BE2C (cell line): ENCODE measurements around the gene EXOSC2.

Experiments used
- DNase-seq: peaks from one replicate; pipeline ENCODE4 v3.0.0-alpha.2; 2020
- H3K27me3 ChIP-seq: fragments of 250-450 bp; sonication (Bioruptor Pico); 2 replicates; pipeline ENCODE4 v1.5.1; 2020; ENCODE audit warnings: mild to moderate bottlenecking
- H3K36me3 ChIP-seq: fragments of 250-450 bp; sonication (Bioruptor Pico); 2 replicates; pipeline ENCODE4 v1.5.1; 2020; ENCODE audit warnings: mild to moderate bottlenecking
- H3K4me1 ChIP-seq: fragments of 250-450 bp; sonication (Bioruptor Pico); 2 replicates; pipeline ENCODE4 v1.5.1; 2020
- H3K4me3 ChIP-seq: 2 replicates; pipeline ENCODE4 v1.5.1; 2011; ENCODE audit warnings: low read depth, low read length
- H3K9me3 ChIP-seq: fragments of 250-450 bp; sonication (Bioruptor Pico); 2 replicates; pipeline ENCODE4 v1.5.1; 2020
- TF ChIP-seq, protein P1 (sequence below): IDR thresholded peaks from 2 replicates; pipeline ENCODE4 v1.5.1; 2012; ENCODE audit warnings: mild to moderate bottlenecking, low read depth, low read length

EXOSC2 gene

DNA sequence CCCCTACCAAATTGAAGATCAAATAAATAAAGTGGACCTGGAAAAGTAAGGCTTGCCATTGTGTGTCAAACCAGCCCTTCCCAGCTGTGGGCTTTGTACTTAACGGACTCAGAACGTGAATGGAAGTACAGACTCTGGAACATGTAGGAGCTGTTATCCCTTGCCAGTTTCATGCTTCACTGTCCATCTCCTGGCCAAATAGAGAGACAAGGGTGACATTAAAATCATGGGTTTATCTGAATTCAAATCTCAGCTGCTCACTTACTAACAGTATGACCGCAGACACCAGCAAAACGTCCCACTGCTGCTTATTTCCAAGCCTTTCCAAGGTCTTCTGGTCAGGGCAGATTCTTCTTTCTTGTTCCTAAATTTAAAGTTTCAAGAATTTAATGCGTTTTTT, 52.2 kb downstream of the EXOSC2 start:
- no peak for DNase-seq
- no peaks in the 10 kb centered on the region; the same call in 1 of the 2 replicates for H3K4me1 ChIP-seq
- no peaks in the 10 kb centered on the region for H3K27me3 ChIP-seq
- TF ChIP-seq, protein P1, sequence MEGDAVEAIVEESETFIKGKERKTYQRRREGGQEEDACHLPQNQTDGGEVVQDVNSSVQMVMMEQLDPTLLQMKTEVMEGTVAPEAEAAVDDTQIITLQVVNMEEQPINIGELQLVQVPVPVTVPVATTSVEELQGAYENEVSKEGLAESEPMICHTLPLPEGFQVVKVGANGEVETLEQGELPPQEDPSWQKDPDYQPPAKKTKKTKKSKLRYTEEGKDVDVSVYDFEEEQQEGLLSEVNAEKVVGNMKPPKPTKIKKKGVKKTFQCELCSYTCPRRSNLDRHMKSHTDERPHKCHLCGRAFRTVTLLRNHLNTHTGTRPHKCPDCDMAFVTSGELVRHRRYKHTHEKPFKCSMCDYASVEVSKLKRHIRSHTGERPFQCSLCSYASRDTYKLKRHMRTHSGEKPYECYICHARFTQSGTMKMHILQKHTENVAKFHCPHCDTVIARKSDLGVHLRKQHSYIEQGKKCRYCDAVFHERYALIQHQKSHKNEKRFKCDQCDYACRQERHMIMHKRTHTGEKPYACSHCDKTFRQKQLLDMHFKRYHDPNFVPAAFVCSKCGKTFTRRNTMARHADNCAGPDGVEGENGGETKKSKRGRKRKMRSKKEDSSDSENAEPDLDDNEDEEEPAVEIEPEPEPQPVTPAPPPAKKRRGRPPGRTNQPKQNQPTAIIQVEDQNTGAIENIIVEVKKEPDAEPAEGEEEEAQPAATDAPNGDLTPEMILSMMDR = no peak
- H3K4me3 ChIP-seq = no peak overlapping the region
- no peaks in the 10 kb centered on the region; the same call in 1 of the 2 replicates for H3K9me3 ChIP-seq
- H3K36me3 ChIP-seq = no peaks in the 10 kb centered on the region

DNA sequence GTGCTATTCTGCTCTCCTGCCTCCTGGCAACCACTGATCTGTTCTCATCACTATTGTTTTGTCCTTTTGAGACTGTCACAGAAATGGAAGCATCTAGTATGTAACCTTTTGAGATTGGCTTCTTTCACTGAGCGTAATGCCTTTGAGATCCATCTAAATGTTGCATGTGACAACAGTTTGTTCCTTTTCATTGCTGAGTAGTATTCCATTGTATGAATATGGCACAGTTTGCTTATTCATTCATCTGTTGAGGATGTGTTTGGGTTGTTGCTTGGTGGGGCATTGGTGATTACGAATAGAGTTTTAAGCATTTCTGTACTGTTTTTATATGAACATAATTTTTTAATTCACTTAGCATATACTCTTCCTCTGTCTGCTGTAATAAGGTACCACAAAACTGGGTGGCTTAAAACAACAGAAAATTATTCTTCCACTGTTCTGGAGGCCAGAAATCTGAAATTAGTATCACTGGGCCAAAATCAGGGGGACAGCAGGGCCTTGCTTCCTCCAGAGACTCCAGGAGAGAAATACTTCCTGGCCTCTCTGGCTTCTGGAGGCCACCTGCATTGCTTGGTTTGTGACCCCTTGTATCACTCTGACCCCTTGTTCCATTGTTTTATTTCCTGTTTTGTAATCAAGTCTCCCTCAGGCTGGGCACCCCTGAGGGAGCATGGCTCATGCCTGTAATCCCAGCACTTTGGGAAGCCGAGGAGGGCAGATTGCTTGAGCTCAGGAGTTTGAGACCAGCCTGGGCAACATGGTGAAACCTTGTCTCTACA, 53.0 kb downstream of the EXOSC2 start:
- Histone ChIP-seq H3K9me3 (no peaks in the 10 kb centered on the region; the same call in 1 of the 2 replicates), H3K27me3 (no peaks in the 10 kb centered on the region), H3K4me3 (no peak overlapping the region), H3K4me1 (no peaks in the 10 kb centered on the region; the same call in 1 of the 2 replicates), H3K36me3 (no peaks in the 10 kb centered on the region)
- no peak for DNase-seq
- TF ChIP-seq, protein P1 = no peak

DNA sequence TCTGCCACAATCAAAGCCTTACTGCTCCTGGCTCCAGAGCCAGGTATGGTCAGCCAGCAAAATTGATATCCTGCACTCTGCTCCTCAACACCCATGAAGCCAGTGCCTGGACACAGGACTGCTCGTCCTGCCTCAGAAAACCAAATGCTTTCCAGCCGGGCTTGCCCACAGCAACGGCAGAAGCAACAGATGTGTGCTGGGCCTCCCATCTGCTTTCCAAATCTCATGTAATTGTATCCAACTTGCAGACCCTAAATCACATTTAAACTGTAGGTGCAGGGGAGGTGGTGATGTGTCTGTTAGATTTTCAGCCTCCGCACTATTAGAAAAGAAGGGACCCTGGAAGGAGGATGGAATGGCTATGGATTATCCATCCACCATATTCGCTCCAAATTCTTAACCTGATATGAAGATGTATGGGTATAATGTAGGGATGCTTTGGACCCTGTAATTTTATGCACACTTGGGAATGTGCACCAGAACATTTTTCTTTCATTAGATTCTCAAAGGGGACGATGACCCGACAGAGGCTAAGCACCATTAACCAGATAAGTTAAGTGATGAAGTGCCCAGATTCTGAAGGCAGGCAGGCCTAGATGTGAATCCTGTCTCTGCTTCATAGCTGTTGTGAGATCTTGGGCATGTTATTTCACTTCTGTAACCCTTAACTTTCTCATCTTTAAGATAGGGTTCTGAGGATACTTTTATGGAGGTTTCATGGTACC, 58.2 kb downstream of the EXOSC2 start:
- TF ChIP-seq, protein P1 = no peak
- Histone ChIP-seq H3K27me3 (no peaks in the 10 kb centered on the region), H3K36me3 (no peaks in the 10 kb centered on the region), H3K4me3 (no peak overlapping the region), H3K4me1 (no peaks in the 10 kb centered on the region), H3K9me3 (no peaks in the 10 kb centered on the region)
- no peak for DNase-seq
